NCI-H774 (cell line): ENCODE results near the gene MRGPRG.
"Not testable (repeated sequence)": the region's sequence is repeated elsewhere in the genome, so short reads cannot be mapped to it uniquely, and the experiment has no call there.

Source experiments
- DNase-seq: peaks from one replicate; lab custom pipeline; 2025; lab: John Stamatoyannopoulos, UW

MRGPRG gene

GRCh38 chr11:3218483-3219280, at the start of gene MRGPRG:
Gene MRGPRG, minus strand, starts transcription at chr11:3218813. Its CDS starts 0 bp downstream, at chr11:3218813.
- DNase-seq, result no peak

GRCh38 chr11:3262548-3262947, 43.9 kb upstream of the MRGPRG start:
- not testable (repeated sequence) for DNase-seq

- DNase-seq, result not testable (repeated sequence)
Observed at GRCh38 chr11:3261831-3262230, 43.2 kb upstream of the MRGPRG start.

GRCh38 chr11:3257509-3257908, 38.9 kb upstream of the MRGPRG start:
- DNase-seq, result not testable (repeated sequence)

GRCh38 chr11:3255241-3255640, 36.6 kb upstream of the MRGPRG start:
- not testable (repeated sequence) for DNase-seq

- not testable (repeated sequence) for DNase-seq
Observed at GRCh38 chr11:3254773-3255172, 36.2 kb upstream of the MRGPRG start.

GRCh38 chr11:3245071-3245470, 26.5 kb upstream of the MRGPRG start:
- DNase-seq, result no peak

GRCh38 chr11:3243880-3244279, 25.3 kb upstream of the MRGPRG start:
- DNase-seq, result no peak

- DNase-seq, result no peak
Observed at GRCh38 chr11:3237119-3237518, 18.5 kb upstream of the MRGPRG start.

GRCh38 chr11:3234846-3235245, 16.2 kb upstream of the MRGPRG start:
- no peak for DNase-seq

GRCh38 chr11:3232956-3233355, 14.3 kb upstream of the MRGPRG start:
- no peak for DNase-seq

- DNase-seq, result peak; percentile 4
Observed at GRCh38 chr11:3231851-3232744, 13.5 kb upstream of the MRGPRG start, which contains the start of gene MRGPRE. Gene MRGPRE, minus strand, starts transcription at chr11:3232417. Its CDS starts 3,618 bp downstream, at chr11:3228799.

GRCh38 chr11:3231550-3231850, 12.9 kb upstream of the MRGPRG start:
- DNase-seq, result no peak

- no peak for DNase-seq
Observed at GRCh38 chr11:3230636-3231549, 12.3 kb upstream of the MRGPRG start.

- DNase-seq, result no peak
Observed at GRCh38 chr11:3229673-3230630, 11.3 kb upstream of the MRGPRG start.

- no peak for DNase-seq
Observed at GRCh38 chr11:3228445-3228829, 9.8 kb upstream of the MRGPRG start.

GRCh38 chr11:3227568-3228444, 9.2 kb upstream of the MRGPRG start:
- DNase-seq, result no peak

GRCh38 chr11:3226846-3227567, 8.4 kb upstream of the MRGPRG start:
- no peak for DNase-seq
